ENCODE results near the gene SMAD4. TPM values are rescaled to one million over a fixed set of nuclear protein-coding genes. Genes with fewer than 3 reads are reported as not detected.

SMAD4 gene
- total RNA-seq, 1 experiment from 2014 or later = 75.8 TPM

GRCh38 chr18:51128533-51128932 lies 98.5 kb downstream of the SMAD4 start:
- no peak for DNase-seq (ENCODE audit: unreplicated experiment)
- CTCF ChIA-PET = interaction anchor here (0.6 to 0.8 kb wide), 2 partner anchors 257 to 1198 kb away, joined by 3 read pairs; no protein-coding TSS in a partner anchor
- Mint-ChIP-seq H3K4me3 (ENCODE audit: unreplicated experiment) (no peak overlapping the region), H3K27me3 (ENCODE audit: insufficient read depth, unreplicated experiment) (no peaks in the 10 kb centered on the region), H3K4me1 (ENCODE audit: insufficient read depth, unreplicated experiment) (peaks cover 16% of the 10 kb centered on the region), H3K36me3 (ENCODE audit: insufficient read depth, unreplicated experiment) (peaks cover 13% of the 10 kb centered on the region), H3K9me3 (ENCODE audit: unreplicated experiment) (no peaks in the 10 kb centered on the region), H3K27ac (ENCODE audit: low read depth, unreplicated experiment) (no peak overlapping the region)
- BruUV-seq (replicated peaks) = no TSS peak
- intact Hi-C loops (cut with micrococcal nuclease) = no loop called here
- POLR2A ChIA-PET = interaction anchor here (0.7 kb wide), 1 partner anchor 1307 kb away, joined by 3 read pairs; no protein-coding TSS in a partner anchor
- no peak for TF ChIP-seq CTCF (IDR thresholded peaks at IDR 0.05; ENCODE audit: unreplicated experiment)

GRCh38 chr18:51132256-51132935 lies 102.4 kb downstream of the SMAD4 start:
- TF ChIP-seq CTCF (IDR thresholded peaks at IDR 0.05; ENCODE audit: unreplicated experiment) = no peak
- intact Hi-C loops (cut with micrococcal nuclease) = loop anchor here (10.0 kb wide), 2 partner anchors 402 to 482 kb away; no protein-coding TSS in a partner anchor
- ChIA-PET POLR2A (interaction anchor here (0.6 to 7.2 kb wide), 3 partner anchors 52 to 165 kb away, joined by 3 to 262 read pairs (median 3); partner anchors contain the start of genes ELAC1 and MEX3C), CTCF (interaction anchor here (0.8 to 5.8 kb wide), 5 partner anchors 22 to 145 kb away, joined by 4 to 38 read pairs (median 4); partner anchors contain the start of gene MEX3C)
- no TSS peak for BruUV-seq (replicated peaks)
- Mint-ChIP-seq H3K4me3 (ENCODE audit: unreplicated experiment) (peak overlapping the region; percentile 85), H3K27me3 (ENCODE audit: insufficient read depth, unreplicated experiment) (no peaks in the 10 kb centered on the region), H3K4me1 (ENCODE audit: insufficient read depth, unreplicated experiment) (peaks cover 37% of the 10 kb centered on the region), H3K27ac (ENCODE audit: low read depth, unreplicated experiment) (peak overlapping the region; percentile 87), H3K36me3 (ENCODE audit: insufficient read depth, unreplicated experiment) (peaks cover 13% of the 10 kb centered on the region), H3K9me3 (ENCODE audit: unreplicated experiment) (no peaks in the 10 kb centered on the region)
- peak; percentile 51 for DNase-seq (ENCODE audit: unreplicated experiment)

- peak overlapping the region; percentile 97 for H3K27ac Mint-ChIP-seq (ENCODE audit: low read depth, unreplicated experiment)
- intact Hi-C loops (cut with micrococcal nuclease) = loop anchor here (2.0 to 10.0 kb wide), 4 partner anchors 17 to 481 kb away; no protein-coding TSS in a partner anchor
- ChIA-PET CTCF (interaction anchor here (0.6 to 5.8 kb wide), 18 partner anchors 10 to 1510 kb away, joined by 3 to 38 read pairs (median 3); partner anchors contain the start of gene MEX3C), POLR2A (interaction anchor here (0.6 to 7.2 kb wide), 15 partner anchors 15 to 1364 kb away, joined by 3 to 262 read pairs (median 3); partner anchors contain the start of genes ELAC1, MEX3C and SMAD4)
- peak overlapping the region; percentile 85 for H3K4me3 Mint-ChIP-seq (ENCODE audit: unreplicated experiment)
- peaks cover 13% of the 10 kb centered on the region for H3K36me3 Mint-ChIP-seq (ENCODE audit: insufficient read depth, unreplicated experiment)
- no TSS peak for BruUV-seq (replicated peaks)
- DNase-seq (ENCODE audit: unreplicated experiment) = peak; percentile 91
- H3K4me1 Mint-ChIP-seq (ENCODE audit: insufficient read depth, unreplicated experiment) = peaks cover 45% of the 10 kb centered on the region
- no peak for TF ChIP-seq CTCF (IDR thresholded peaks at IDR 0.05; ENCODE audit: unreplicated experiment)
- H3K27me3 Mint-ChIP-seq (ENCODE audit: insufficient read depth, unreplicated experiment) = no peaks in the 10 kb centered on the region
- H3K9me3 Mint-ChIP-seq (ENCODE audit: unreplicated experiment) = no peaks in the 10 kb centered on the region
Measured at GRCh38 chr18:51133580-51134160, 103.7 kb downstream of the SMAD4 start.

Other genes starting within 250 kb of the SMAD4 start
- not detected in 2 replicates for gene MRO, start 210.2 kb upstream of the SMAD4 start, total RNA-seq (2022)
- 64.8 and 67.2 TPM in 2 replicates for gene ME2, start 151.1 kb upstream of the SMAD4 start, total RNA-seq (2022)
- 10.8 and 14.0 TPM in 2 replicates for gene ELAC1, start 62.2 kb upstream of the SMAD4 start, total RNA-seq (2022)
- gene MEX3C, start 167.5 kb downstream of the SMAD4 start, total RNA-seq (2022) = 65.3 and 81.9 TPM in 2 replicates

All from MCF 10A (cell line).